HL-60/S4 treated with retinoic acid at 250 ng/mL for 4 days and 3 days (cell line): Measurements from ENCODE around the gene PAPSS2.

ENCODE experiments used
- in situ Hi-C: fragments of 300-500 bp; cut with MboI; formaldehyde crosslinking; loops from 2 replicates; pipeline ENCODE4 v1.7.0; 2022; ENCODE audit warnings: low sequenced_read_pairs

The PAPSS2 gene

DNA sequence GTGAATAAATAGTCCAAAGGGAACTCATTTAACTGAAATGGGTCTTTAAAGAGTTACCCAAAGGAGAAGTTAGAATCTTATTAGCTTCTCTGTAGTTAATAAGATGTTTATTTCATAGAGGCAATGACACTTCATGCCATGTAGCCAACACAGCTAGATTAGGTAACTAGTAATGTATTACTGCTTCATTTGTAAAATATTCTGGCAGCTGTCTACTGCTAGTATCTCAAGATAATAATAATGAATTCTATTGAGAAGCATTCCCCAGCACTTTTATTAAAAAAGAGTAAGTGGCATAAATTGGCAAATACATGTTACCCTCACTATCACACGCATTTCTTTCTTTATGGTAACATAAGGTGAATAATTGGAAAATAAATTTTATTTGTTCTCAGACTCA lies 10.1 kb downstream of the PAPSS2 start:
- in situ Hi-C loops, result no loop called here

DNA sequence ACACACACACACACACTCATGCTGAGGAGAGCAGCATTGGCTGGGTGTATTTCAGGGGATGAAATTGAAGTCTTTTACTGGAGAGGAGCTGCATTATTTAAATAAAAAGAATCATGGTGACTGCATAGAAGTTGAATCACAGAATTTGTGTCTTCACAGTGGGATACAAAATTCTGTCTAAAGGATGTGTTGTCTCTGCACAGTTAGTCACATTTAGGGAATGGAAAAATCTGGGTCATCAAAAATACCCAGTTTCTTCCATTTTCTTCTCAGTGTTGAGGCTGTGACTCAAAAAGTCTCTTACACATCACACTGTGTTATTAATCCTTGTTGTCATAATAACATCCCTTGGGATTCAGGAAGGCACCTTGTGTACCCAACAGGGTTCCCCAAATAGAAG lies 10.9 kb downstream of the PAPSS2 start:
- in situ Hi-C loops, result no loop called here

DNA sequence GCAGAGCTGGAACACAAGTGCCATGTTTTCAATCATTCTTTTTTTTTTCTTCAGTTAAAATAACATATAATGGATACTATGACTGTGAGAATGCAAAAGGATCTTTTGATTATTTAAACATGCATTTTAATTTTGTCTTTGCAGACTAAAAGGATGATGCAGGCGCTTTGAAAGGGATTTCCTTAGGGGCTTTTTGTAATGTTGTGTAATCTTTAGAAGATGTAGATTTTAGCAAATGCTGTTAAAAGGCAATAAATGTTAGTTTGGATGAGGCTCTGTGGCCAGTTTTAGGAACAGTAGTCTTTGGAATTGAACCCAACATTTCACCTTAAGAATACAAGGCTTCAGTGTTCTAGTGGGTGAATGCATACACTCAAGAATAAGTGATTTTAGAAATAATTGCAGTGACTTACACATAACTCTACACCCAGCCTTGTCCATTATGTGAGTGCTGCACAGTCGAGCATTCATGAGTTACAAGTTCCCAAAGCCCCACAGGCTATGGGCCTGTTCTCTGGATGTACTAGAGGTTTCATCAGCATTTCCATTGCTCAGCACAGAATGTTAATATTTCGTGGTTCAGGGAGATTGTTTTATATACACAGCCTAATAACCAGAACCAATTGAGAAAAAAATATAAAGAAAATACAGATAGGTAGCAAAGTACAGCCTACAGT lies 11.6 kb downstream of the PAPSS2 start:
- in situ Hi-C loops, result no loop called here

DNA sequence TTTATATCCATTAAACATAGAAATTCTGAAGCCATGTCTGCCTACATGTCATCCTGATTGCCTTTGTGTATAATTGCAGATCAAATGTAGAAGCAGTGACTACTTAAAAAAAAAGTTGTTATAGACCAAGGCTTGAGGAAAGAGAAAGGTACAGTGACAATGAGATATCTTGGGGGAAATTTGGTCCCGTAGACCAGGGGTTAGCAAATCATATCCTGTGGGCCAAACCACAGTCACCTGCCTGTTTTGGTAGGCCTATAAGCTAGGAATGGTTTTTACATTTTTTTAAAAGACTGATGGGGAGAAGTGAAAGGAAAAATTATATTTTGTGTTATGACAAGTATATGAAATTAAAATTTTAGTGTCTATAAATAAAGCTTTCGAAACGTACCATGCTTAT lies 12.9 kb downstream of the PAPSS2 start:
- in situ Hi-C loops, result no loop called here

DNA sequence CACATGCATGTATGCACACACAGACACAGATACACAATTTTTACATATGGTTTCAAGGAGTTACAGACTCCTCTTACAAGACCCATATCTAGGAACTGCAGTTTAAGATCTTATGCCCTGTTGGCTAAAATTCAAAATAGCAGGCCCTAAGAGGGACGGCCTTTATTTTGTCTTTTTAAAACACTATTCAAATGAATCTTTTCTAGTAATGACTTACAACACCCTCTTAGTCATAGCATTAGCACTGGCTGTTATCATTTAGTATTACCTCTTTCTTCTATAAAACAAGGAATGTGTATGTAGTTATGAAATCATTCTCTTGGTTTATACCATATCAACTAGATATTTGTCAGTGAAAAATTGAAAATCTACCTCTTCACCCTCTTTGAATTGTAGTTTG lies 15.3 kb downstream of the PAPSS2 start:
- in situ Hi-C loops, result no loop called here

DNA sequence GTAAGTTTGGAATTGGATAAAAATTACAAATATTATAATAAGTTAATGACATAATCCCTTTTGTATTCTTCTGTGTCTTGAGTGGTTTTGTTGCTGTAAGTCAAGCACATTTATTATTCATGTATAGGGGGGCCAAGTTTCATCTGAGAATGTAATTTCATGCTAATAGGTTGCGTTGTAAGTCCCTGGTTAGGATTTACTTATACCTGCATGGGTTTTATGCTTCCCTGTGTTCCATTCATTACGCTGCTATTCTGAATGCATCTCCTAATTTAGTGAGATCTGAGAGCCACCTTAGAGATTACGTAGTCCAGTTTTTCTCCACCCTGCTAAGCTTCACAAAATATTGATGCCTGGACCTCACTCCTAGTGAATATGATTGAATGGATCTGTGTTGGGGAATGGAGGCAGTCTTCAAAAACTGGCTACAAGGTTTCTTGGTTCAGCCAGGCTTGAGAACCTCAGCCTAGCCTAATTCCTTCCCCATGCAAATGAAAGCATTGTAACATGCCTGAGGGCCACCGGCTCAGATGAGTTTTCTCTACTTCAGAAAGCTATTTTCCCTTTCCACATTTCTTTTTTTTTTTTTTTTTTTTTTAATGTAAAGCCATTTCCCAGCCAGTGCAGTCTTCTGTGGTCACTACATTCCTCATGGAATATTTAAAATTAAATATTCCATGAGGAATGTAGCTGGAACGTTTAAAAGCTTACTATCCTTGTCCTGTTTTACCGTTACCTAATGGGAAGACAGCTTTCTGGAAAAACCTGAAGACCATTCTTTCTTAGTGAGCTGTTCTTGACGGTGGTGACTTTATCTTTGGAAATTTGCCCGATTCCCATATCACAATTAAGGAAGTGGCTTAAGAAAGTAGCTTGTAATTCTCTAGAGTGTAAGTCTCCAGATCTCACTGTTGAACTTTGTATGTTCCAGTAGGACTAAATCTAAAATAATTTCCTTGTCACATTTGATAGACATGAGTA lies 16.0 kb downstream of the PAPSS2 start:
- in situ Hi-C loops, result no loop called here

DNA sequence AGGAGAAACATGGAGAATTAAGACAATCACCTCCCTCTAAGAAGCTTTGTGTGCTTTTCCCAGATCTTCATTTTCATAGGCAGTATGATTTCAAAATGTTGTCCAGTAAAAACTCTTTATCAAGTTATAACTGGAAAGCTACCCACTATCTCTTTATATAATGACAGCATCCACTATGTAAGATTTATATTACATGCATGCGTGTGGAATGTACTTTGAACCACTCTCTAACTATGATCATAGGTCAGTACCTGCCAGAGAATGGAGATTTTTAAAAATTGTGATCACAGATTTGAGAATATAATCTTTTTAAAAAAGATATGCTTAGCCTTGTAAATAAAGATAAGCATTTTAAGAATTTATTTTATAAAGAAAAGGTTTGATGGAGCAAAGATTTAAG lies 17.9 kb downstream of the PAPSS2 start:
- in situ Hi-C loops, result no loop called here

DNA sequence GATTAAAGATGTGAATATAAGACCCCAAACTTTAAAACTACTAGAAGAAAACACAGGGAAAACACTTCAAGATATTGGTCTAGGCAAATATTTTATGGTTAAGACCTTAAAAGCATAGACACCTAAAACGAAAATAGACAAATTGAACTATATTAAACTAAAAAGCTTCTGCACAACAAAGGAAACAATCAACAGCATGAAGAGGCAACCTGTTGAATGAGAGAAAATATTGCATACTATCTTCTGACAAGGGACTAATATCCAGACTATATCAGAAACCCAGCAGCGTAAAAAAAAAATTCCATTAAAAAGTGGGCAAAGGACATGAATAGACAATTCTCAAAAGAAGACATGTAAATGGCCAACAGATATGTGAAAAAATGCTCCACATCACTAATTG lies 18.6 kb downstream of the PAPSS2 start:
- in situ Hi-C loops, result no loop called here

DNA sequence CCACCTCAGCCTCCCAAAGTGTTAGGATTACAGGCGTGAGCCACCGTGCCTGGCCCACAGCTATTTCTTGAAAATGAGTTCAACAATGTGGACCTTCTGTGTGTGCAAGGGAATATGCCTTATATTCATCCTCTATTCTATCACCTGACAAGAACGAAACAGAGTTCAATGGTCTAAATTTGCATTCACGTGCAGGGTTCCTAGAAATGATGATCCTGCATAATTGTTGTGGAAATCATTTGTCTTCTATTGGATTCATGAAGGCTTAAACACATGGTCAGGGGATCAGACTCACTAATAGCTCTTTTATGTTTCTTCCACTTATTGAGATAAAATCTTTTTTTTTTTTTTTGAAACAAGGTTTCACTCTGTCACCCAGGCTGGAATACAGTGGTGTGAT lies 23.7 kb downstream of the PAPSS2 start:
- in situ Hi-C loops, result no loop called here

DNA sequence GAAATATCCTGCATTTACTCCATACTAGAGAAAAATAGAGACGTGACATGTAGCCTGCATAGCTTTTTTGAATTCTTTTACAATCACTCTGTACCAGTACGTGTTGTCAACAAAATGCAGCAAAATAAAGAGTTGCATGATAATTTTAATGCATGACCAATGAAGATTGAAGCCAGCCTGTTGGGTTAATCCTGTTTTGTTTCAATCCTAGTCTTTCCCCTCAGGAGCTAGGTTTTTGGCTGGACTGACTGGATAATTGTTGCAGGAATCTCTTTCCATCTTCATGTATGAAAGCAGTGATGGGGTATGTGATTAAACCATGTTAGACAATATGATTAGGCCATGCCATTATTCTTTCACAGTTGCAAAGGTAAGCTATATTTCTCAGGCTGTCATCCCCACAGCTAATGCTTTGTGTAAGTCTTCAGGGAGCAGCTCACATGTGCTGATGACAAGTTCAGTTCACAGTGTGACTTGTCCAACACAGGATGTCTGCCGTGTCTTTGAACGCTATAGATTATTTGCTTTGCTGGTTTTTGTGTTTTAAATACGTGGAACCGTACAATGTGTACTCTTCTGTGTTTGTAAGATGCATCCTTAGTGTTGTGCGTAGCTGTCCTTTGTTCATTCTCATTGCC lies 24.4 kb downstream of the PAPSS2 start:
- in situ Hi-C loops, result no loop called here

DNA sequence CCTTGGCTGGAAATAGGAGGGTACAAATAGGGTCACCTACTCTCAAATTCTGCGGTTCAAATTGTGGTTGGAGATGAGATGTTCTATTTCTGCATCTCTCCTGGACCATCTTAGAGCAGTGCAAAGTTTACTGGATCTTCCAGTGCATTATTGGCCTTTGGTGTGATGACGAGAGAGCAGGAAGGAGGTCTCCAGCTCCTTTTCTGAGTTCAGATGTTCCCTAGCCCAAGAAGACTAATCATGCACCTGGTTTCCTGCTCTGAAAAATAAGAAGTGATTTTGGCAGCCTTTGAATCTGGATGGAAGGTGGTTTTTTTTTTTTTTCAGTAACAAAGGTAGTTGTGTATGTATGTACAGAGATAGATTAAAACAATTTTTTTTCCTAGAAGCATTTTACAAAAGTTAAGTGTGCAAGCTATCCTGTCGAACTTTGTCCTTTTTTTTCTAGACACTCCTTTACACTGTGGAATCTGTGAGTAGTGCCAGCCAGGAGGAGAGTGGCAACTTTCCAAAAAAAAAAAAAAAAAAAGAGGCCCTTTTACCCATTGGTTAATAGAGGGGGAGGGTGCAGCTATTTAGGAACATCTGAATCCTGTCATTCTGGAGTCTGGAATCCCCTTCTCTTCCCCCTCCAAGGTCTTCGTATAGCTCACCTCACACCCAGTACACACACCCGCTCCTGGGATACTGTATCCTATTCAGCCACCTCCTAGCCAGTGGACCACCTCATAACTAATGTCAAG lies 26.3 kb downstream of the PAPSS2 start:
- in situ Hi-C loops, result no loop called here

DNA sequence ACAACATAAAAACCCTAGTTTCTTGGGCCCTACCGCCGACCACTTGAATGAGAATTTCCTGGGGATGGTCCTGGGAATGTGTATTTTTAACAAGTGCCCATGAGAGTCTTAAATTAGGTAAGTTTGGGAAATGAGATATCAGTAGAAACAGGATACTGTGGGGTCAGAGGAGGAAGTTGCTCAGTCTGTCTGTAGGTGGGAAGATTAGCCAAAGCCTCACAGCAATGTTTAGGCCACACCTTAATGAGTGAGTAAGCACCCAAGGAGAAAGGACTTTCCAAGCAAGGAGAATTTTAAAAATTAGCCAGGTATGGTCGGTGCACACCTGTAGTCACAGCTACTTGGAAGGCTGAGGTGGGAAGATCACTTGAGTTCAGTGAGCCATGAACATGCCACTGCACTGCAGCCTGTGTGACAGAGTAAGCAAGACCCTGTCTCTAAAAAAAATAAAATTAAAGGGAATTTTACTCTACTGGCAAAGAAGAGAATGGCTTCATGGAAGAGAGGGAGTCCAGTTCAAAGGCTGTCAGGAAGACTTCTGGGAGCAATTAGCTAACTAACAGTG lies 31.9 kb downstream of the PAPSS2 start:
- in situ Hi-C loops, result no loop called here

DNA sequence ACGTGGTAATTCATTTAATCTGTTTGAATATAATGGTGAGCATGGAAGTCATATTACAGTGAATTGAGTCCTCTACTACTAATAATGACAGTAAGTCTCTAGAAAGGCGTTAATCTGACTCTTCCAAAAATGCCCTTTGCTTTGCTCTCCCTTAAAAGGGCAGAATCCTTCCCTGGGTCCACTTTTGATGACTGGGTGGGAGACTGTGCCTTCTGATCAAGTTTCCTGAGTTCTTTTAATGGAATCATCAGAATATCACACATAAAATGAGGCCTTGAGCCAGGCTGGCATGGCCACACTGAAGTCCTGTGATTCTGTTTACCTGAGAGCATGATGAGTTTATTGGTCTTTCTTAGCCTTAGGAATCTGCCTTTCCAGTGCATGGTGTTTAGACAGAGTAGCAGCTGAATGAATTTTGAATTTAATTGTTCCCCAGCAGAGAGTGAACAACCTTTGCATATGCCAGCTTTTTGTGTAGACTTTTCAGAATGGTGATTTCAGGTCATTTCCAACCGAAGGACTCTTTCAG lies 33.3 kb downstream of the PAPSS2 start:
- in situ Hi-C loops, result no loop called here

DNA sequence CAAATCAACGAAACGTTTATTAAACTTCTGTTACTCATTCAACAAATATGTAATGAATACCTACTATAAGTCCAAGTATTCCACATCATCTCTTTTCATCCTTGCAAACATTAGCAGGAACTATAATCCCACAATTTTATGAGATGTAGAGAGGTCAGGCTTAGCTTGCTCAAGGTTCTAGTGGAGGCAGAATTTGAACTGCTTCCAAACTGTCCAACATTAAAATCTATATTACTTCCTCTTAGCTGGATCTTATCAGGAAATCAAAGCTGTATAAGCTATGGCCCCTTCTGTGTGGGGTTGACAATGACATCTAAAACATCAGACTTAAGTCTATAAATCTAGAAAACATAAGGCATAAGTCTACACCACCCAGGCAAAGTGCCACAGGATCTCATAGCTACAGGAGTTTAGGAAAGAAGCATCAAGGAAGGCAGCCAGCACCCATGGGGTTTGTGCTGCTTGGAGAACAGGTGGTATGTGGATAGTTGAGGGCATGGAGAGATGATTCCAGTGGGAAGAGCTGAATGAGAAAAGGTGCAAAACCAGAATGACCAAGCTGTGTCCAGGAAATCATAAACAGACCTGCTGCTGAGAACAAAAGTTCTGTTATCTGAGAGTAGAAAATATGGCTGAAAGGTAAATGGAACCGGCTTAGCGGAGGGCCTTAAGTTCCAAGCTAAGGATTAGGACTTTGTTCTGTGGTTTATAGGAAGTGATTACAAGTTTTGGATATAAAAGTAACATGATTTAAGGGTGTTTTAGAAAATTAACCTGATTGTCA lies 34.5 kb downstream of the PAPSS2 start:
- in situ Hi-C loops, result no loop called here

DNA sequence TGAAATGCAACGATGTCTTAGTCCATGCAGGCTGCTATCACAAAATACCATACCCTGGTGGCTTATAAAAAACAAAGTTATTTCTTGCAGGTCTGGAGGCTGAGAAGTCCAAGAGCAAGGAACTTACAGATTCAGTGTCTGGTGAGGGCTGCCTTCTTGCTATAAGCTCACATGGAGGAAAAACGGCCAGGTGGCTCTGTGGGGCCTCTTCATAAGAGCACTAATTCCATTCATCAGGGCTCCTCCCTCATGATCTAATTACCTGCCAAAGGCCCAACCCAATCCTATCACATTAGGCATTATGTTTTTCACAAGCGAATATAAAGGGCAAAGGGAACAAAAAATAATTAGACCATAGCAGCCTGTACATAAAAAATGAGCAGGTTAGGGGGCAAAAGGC lies 35.4 kb downstream of the PAPSS2 start:
- in situ Hi-C loops, result no loop called here

DNA sequence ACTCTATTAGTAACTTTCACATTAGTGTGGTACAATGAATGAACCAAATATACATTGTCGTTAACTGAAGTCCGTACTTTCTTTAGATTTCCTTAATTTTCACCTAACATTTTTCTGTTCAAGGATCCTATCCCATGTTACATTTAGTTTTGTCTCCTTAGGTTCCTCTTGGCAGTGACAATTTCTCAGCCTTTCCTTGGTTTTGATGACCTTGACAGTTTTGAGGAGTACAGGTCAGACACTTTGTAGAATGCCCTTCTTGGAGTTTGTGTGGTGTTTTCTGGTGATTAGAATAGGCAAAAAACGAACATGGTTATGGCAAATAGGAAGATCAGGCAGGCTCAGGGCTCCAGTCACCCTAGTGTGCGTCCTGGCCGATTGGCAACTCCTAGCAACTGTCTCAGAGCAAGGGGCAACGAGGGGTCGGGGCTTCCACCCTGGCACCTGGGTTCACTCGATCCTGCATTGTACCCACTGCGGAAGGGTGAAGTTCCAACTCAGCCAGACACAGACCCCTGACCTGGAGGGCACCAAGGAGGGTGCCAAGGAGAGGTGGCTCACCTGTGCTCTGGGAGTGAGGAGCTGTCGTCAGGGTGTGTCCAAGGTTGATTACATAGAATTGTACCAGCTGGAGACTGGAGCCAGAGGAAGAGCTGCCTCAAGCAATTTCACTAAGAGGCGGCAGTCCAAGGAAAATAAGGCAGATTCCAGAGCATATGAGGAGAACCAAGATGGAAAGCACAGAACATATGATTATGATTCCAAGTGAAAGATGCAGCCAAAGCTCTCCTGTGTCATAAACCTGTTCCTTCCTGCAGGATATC lies 37.5 kb downstream of the PAPSS2 start:
- in situ Hi-C loops, result no loop called here

DNA sequence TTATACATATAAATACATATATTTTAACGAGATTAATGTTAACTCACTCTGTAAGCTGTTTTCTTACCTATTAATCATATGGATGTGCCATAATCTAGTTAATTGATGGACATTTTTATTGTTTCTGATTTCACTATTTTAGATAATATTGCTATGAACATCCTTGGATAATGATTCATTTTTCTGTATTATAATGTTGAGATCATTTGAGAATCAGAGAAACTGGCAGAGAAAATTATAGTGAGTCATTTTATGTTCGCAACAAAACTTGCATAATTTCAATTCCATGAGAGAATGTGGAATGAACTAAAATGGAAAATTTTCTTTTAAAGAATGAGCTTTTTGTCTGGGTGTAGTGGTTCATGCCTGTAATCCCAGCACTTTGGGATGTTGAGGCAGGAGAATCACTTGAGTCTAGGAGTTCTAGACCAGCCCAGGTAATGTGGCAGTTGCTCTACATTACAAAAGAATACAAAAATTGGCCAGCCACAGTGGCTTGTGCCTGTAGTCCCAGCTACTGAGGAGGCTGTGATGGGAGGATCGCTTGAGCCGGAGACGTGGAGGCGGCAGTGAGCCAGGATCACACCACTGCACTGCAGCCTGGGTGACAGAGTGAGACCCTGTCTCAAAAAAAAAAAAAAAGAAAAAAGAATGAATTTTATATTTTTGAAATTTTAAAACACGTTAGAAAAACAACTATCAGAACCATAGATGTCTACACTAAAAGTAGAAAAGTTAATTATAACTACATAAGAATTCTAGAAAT lies 40.5 kb downstream of the PAPSS2 start:
- in situ Hi-C loops, result no loop called here
